NCI-H146 treated with DMSO at 0.1 percent for 48 hours (cell line): ENCODE results near the gene MGMT.

Experiments
- DNase-seq: peaks from one replicate; lab custom pipeline; 2025; ENCODE audit not compliant: unreplicated experiment; lab: John Stamatoyannopoulos, UW

MGMT gene

DNA sequence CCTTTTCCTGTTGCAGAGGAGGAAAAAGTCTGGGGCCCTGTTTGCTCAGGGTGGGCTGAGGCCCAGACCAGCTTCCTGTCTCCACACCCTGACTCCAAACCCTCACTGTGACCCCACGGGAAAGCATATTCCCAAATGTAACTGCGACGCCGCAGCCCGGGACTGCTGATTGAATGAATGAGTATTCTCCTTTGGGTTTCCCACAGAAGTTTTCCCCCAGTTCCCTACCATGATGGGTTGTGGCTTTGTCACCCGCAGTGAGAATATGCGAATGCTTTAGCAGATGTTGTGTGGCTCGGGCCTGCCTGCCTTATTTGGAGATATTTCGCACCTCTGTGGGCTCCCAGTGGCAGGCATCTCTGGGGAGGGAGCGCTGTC is 50.6 kb downstream of the MGMT start:
- no peak for DNase-seq

DNA sequence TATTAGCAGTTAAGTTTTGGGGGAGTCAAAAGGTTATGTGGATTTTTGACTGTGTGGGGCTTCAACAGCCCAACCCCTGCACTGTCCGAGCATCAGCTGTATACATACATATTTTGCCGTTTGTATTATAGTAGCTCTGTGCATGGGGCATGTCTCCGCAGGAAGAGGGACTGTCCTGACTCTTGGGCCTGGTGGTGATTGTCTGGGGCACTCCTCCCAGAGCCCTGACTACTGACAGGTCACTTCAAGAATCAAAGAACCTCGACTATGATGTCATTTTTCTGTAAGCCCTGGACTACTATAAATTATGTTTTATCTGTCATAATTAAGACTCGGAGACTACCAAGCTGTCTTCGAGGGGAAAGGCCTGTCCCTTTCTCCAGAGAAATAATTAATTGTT is 51.8 kb downstream of the MGMT start:
- DNase-seq: no peak

DNA sequence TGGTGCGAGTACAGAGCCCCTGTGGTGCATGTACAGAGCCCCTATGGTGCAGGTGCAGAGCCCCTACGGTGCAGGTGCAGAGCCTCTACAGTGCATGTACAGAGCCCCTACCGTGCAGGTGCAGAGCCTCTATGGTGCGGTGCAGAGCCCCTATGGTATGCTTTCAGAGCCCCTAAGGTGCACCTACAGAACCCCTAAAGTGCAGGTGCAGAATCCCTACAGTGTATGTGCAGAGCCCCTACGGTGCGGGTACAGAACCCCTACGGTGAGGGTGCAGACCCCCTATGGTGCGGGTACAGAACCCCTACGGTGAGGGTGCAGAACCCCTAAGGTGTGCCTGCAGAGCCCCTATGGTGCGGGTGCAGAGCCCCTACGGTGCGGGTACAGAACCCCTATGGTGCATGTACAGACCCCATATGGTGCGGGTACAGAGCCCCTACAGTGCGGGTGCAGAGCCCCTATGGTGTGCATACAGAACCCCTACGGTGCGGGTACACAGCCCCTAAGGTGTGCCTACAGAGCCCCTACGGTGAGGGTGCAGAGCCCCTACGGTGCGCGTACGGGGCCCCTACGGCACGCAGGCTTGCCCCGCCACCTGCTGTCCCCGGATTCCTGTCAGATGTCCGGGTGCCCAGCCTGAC is 53.5 kb downstream of the MGMT start:
- DNase-seq: no peak

DNA sequence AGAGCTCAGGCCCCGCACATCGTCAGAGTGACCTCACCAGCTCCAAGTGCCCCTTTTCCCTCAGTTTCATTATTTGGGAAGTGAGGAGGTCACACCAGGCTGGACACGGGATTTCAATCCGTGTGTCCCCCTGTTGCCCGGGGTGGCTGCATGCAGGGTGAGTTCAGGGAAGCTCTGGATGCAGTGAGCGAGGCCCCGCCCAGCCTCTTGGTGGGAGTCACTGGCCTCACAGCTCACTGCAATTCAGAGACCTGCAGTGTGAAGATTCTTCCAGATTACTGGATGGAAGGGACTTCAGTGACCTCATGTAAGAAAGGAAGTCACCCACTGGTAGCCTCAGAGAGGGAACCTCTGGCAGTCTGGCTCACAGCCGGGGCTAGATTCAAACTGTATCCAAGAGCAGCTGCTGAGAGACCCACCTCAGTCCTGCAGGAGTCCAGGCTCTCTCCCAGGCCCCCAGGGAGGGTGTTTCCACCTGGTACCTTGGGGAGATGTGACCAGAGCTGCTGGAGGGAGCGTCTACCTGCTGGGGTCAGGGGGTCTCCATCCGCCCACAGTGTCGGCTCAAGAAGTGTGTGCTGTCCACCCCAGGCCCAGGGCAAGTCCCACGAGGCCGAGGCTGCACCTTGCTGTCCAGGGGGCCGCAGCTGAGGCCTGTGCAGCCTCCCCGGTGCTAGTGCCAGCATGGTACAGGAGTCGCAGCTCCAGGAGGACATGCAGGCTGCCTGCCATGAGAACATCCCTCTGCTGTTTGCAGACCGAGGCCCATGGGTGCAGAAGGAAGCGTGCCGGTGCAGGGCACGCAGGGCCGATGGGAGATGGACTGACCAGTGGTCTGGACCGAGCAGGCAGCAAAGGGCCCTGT is 54.4 kb downstream of the MGMT start:
- DNase-seq: no peak

DNA sequence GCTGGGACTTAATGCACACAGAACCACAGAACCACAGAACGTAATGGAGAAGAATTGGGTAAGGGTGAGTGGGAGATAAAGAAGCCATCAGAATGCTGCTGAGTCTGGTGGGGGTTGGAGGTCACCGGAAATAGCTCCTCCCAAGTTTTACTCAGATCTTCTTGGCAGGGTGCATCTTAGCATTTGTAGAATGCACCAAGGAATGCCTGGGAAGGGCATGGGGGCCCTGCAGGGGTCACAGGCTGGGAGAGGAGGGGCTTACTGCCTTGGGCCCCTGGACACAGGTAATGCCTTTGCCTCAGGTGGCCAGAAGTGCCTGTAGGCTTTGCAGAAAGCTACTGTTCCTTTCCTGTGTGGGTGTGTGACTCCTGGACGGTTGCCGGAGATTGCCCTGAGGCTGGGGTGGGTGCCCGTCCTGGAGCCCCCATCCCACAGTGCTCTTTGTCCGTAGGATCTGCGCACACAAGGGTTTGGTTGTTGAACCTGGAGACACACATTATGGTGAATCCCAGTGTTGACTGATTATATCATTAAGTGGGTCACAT is 55.1 kb downstream of the MGMT start:
- no peak for DNase-seq

DNA sequence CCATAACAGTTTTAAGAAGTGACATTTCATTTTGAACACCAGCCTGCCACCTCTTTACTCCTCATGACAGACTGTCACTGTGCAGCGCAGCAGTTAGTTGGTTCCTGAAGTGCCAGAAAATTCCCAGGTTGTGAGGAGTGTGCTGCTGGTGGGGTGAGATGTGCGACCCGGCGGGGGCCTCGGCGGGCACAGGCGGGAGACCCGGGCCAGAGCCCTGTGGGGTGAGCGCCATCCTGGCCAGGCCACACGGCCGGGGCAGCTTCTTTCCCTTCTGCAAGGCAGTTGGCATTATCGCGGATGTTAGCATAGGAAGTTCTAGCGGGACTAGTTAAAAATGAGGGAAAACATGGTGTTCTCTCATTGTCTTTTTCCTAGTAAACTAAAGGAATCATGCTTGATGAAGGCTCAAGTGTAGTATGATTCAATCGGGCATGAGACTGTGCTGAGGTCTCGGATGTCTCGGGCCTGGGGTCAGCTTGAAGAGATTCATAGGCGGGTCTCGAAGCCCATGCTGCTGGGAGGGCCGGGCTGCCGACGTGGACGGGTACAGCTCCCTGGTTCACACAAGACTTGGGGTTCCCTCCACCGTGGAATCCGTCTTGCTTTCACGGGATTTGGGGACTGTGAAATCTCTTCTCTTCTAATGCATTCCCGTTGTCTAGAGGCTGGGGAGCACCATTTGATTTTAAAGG is 56.1 kb downstream of the MGMT start:
- no peak for DNase-seq

DNA sequence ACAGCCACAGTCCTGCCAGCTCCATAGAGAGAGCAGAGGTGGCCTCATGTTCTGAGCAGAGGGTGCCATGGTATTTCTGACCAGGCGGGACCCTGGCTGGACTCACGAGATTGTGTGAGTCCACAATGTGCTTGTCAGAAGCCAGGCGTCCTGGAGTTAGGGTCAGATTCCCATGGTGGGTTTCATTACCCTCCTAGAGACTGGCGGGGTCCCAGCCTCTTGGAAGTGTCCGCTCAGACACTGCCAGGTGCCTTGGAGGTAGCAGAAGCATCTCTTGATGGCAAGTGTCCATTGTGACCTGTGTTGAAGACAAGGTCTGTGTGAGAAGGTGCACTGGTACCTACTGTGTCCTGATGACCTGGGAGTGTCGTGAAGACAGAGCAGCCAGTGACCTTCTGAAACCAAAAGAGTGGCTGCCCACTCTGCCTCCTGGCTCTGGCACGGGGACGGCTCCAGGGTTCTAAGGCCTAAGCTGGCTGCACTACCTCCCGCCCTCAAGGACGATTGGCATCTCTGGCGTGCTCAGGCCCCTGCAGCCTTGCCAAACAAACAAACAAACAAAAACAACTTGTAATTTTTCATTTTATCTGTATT is 56.8 kb downstream of the MGMT start:
- no peak for DNase-seq

DNA sequence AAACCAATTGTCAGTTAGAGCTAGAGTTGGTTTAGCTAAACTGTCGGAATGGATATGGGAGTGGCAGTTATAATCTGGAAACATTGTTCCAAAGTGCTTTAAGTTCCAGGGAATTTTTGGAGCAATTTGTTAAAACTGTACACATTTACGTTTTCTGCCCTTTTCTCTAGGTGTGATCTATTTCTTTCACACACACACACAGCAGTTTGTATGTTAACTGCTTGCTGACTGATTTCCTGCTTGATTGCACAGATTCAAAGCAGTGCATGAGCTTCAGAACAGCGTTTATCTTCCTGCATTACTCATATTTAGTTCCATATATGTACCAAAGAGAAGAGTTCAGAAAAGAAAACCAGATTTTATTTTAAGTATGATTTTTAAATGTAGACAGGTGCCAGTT is 57.9 kb downstream of the MGMT start:
- no peak for DNase-seq

DNA sequence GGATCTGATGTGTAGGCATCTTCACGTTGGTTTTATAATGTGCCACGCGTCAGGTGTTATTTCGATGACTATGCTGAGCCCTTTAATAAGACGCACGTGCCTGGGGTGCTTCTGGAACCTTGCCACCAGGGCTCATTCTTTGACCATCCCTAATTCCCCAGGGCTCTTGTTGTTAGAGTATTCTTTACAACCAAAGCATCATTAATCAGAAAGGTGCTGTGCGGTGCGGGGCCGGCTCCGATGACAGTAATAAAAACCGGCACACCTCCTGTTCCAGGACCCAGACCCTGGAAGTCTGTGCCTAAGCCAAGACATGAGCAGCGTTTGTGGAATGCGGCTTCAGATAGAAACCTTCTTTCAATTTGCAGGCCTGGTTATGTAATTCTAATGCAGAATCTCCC is 58.4 kb downstream of the MGMT start:
- no peak for DNase-seq

DNA sequence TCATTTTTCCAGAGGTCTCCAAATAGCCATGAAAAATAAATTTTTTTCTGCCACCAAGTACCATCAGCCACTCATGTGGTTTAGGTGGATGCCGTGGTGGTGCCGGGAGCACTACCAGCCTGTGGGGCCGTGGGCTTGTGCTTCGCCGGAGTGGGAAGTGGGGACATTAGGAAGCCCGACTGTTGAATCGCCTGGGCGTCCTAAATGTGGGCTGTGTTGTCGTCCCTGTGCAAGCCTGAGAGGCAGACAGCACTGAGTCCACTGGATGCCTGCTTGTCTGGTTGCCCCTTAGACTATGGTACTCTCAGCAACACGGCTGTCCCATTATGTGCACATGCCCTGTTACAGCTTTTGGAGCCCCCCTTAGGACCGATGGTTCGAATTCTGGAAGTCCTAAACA is 59.9 kb downstream of the MGMT start:
- DNase-seq: no peak

DNA sequence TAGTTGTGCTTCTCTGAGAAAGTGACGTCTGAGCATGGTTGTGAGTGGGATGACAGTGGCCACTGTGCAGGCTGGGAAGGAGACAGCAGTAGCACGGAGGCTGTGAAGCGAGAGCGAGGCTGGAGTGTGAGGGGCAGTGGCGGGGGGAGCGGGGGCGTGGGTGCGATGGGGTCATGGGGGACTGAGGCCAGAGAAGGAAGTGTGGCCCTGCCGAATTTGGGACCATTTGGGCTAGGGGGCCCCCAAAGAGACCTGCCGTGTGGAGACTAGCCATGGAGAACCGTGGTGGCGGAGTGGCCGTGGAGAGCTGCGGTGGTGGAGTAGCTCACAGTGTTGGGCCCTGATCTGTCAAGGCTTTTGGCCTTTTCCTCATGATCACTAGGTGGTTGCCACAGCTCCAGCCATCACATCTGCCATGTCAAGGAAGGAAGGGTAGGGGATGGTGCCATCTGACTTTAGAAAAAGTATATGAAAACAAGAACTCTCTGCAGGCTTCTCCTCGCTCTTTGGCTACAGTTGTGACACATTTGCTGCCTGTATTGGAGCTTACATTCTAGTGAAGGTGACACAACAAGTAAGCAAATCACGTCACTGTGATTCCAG is 61.4 kb downstream of the MGMT start:
- DNase-seq: no peak

DNA sequence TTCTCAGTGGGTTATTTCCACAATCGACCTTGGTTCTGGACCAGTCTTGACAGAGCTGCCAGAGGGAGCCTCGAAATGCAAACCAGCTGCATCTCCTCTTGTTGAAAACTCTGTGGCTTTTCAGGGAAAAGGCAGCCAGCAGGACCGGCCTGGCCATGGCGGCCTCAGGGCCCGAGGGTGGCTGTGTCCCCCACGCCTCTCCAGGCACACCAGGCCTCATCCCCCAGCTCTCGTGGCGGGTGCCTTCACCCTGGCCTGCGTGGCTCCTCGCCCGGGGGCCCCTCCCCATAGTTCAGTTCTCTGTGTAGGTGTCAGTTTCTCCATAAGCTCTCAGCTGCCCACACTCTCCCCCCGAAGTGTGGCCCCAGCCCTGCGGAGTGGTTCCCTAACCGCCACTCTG is 63.5 kb downstream of the MGMT start:
- DNase-seq: no peak

DNA sequence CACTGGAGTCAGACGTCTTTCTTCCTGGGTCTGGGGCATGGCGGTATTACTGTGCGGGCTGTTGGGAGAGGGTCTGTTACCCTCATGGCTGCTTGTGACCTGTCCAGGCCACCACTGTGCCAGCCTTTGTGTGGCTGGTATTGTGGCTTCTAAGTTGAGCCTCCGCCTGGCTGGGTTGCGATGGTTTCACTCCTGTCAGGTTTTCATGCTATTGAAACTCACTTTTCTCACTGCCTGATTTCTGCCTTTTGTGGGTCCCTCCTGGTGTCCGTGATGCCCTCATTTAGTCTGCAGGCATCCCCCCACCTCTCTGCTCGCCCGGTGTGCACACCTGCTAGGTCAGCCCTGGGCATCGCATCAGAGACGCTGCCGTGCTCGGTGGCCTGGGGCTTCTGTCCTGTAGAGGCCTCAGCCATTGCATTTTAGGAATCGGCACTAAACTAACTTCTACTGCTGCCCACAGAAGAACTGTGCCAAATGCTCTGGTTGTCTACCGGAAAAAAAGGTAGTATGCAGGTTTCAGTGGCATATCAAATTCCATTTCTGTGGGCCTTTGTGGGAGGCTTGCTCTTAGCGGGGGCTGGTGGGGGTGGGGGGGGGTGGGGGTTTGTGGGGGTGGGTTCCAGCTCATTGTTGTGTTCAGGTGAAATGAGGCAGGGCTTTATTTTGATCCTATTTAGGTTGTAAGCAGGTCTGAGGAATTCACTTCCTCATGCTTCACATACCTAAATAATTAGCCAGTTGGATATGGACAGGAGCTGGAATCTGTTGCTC is 64.3 kb downstream of the MGMT start:
- DNase-seq: no peak

DNA sequence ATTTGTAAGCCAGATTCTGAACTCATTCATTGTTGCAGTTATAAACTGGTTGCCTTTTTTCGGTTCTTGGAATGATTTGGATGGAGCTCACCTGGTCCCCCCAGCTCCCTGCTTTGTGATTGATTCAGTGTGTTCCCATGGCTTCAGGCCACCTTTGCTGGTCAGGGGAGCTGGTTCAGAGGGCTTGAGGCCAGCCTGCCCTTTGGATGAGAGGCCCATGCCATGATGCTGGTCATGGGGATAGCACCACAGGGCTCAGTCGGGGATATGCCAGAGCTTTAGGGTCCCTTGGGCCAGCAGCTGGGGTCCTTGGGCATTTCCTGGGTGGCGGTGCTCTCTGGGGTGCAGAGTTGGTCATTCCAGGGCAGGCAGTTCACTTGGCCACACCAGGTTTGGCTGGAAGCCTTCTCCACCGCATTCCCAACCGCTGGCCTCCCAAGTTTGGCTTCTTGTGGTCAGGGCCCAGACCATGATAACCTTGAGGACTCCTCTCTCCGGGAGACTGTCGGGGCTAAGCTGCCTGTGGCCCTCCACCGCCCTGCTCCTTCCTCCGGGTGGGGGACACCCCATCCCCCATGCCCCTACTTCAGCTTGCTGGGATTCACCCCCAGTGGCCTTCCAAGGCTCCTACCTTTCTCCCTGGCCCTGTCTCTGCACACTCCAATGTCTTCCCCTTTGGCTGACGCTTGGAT is 65.1 kb downstream of the MGMT start:
- no peak for DNase-seq

DNA sequence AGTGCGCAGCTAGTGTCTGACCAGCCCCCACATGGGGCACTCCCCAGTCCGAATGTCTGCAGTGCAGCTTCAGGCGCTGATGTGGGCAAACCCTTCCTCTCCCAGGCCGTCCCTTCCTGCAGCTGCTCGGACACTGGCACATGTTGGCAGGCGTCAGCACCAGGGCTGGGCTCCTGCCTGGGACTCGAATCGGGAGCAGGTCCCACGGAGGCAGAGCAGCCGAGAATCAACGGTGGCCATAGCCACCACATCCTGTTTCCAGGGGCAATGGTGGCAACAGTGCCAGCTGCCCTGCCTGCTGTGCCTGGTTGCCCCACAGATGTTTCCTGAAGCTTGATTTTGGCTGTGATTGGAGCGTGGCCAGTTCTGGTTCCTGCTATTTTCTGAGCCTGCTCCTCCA is 65.8 kb downstream of the MGMT start:
- no peak for DNase-seq

DNA sequence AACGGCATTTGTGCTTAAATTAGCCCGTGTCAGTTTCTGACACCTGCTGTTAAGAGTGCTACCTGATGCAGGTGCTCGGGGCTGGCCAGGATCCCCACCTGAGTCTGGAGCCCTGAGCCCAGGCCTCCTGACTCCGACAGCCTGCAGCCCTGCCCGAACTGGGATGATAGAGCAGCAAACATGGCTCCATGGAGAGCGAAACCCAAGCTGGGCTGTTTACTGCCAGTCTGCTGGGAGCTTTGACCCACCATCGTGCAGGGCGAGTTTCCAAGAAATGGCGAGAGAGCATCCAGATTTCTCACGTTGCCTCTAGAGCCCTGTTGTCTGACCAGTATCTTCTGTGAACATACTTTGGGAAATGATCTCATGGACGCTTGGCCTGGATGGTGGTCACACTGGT is 66.2 kb downstream of the MGMT start:
- no peak for DNase-seq

DNA sequence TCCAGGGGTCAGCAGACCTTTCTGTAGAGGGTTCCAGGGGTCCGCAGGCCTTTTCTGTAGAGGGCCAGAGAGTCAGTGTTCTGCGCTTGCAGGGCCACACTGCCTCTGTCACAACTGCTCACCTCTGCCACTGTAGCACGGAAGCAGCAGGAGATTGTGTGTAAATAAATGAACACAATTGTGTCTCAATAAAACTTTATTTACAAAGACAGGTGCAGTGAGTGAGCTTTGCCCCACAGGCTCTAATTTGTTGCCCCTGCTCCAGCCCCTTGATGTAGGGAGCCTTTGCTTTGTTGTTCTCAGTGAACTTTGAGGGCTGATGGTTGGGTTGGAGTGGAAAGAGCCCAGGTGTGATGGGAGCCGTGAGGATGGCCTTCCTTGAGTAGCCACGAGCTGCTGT is 67.8 kb downstream of the MGMT start:
- no peak for DNase-seq

DNA sequence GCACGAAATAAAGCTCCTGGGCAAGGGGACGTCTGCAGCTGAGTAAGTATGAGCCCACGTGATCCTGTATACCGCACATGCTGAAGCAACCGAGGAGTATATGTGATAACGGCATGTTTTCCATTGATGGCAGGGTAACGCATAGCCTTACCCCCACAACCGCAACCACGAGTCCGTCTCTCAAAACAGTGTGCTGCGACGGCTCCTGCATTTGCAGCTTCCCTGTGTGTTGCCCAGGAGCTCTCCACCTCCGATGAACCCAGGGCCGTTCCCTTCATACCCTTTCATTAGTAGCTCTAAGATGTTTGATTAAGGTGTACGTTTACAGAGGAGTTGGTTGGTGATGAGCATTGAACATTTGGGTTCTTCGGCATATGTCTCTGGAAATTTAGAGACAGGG is 69.3 kb downstream of the MGMT start:
- DNase-seq: no peak

DNA sequence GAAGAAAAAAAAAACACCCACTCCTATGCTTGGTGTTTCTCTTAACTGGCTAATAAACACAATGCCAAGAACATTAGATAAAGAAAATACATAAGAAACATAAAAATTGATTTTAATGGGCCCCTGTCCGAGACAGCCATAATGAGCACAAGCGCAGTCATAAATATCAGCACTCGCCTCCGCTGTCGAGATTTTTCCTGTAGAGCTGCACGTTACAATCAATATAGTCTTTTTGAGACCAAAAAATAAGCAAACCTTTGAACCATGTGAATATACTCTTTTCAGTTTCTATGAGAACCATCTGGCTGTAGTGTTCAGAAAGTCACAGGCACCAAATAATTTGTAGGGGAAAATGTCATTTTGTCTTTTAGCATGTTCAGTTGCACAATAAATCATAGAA is 70.1 kb downstream of the MGMT start:
- DNase-seq: no peak

DNA sequence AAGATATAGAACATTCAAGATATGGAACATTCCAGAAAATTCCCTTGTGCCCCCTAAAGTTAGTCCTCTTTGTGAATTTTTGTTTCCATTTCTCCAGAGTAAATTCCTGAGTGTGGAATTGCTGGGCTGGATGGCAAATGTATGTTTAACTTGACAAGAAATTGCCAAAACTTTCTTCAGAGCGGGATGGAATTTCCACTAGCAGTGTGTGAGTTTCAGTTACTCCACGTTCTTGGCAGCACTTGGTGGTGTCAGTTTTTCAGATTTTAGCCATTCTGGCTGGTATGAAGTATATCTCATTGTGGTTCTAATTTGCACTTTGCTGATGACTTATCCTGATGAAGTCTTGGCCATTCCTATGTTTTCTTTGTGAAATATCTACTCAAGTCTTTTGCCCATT is 71.2 kb downstream of the MGMT start:
- no peak for DNase-seq
